Glomerular endothelial cell (primary cell): ENCODE measurements around the gene AMH. TPM values are rescaled to one million over a fixed set of nuclear protein-coding genes. Genes with fewer than 3 reads are reported as not detected.

ENCODE experiments used
- DNase-seq: peaks from one replicate; pipeline ENCODE4 v3.0.0-alpha.2; 2011; ENCODE audit warnings: low read depth, low spot score; ENCODE audit errors: extremely low read depth
- total RNA-seq: library from RNA; depleted of rRNA; stranded (reverse); fragments of >200 nt; gene quantifications from 2 replicates; pipeline ENCODE4 v1.2.3, GENCODE V29; 2015

The AMH gene
- total RNA-seq, 1 donor from 2014 or later, result 2.1 TPM

- no peak for DNase-seq
Measured at GRCh38 chr19:2233601-2234280, 15.4 kb upstream of the AMH start.

GRCh38 chr19:2234996-2235380 lies 14.1 kb upstream of the AMH start:
- no peak for DNase-seq

GRCh38 chr19:2235381-2236063 lies 13.6 kb upstream of the AMH start:
- DNase-seq, result no peak

GRCh38 chr19:2236064-2236313 lies 13.1 kb upstream of the AMH start:
- no peak for DNase-seq

- peak; percentile 86 for DNase-seq
Measured at GRCh38 chr19:2236314-2237050, 12.6 kb upstream of the AMH start, which contains the start of the genes PLEKHJ1 and SF3A2. TSS of gene PLEKHJ1 (minus strand) at chr19:2236329. CDS start at chr19:2236248, 81 bp downstream. TSS of gene SF3A2 (plus strand) at chr19:2236824. CDS start at chr19:2243419, 6,595 bp downstream.

- DNase-seq, result no peak
Measured at GRCh38 chr19:2237051-2237868, 11.9 kb upstream of the AMH start.

- no peak for DNase-seq
Measured at GRCh38 chr19:2237869-2238153, 11.3 kb upstream of the AMH start.

- DNase-seq, result no peak
Measured at GRCh38 chr19:2239173-2239572, 9.9 kb upstream of the AMH start.

GRCh38 chr19:2239771-2240770 lies 9.1 kb upstream of the AMH start:
- DNase-seq, result peak; percentile 56

- DNase-seq, result no peak
Measured at GRCh38 chr19:2240881-2241760, 8.0 kb upstream of the AMH start.

- no peak for DNase-seq
Measured at GRCh38 chr19:2242092-2242537, 7.0 kb upstream of the AMH start.

- no peak for DNase-seq
Measured at GRCh38 chr19:2242816-2243215, 6.3 kb upstream of the AMH start.

GRCh38 chr19:2243274-2244124 lies 5.6 kb upstream of the AMH start:
- DNase-seq, result no peak

GRCh38 chr19:2244125-2244411 lies 5.1 kb upstream of the AMH start:
- no peak for DNase-seq

- no peak for DNase-seq
Measured at GRCh38 chr19:2244486-2244885, 4.6 kb upstream of the AMH start.

GRCh38 chr19:2245273-2245672 lies 3.9 kb upstream of the AMH start:
- DNase-seq, result no peak

- no peak for DNase-seq
Measured at GRCh38 chr19:2246014-2246620, 3.0 kb upstream of the AMH start.

- DNase-seq, result no peak
Measured at GRCh38 chr19:2246801-2247361, 2.2 kb upstream of the AMH start.
